Esophagus squamous epithelium (tissue), 4 donors: ENCODE measurements around the gene KRTAP21-1.

ENCODE experiments used
- POLR2A ChIP-seq, 4 donors: fragments of 450-650 bp; IDR thresholded peaks; one replicate each; pipeline ENCODE4 v1.6.1; 2017; ENCODE audit warnings: antibody characterized with exemption in 4 of 4, mild to moderate bottlenecking in 4 of 4, moderate library complexity in 3 of 4
- TF ChIP-seq, protein P1 (sequence below), 6 experiments: fragments of 450-650 bp in 4 of 6; fragments of 200-600 bp in 2 of 6; sonication (generic) in 2 of 6; IDR thresholded peaks; one replicate each; pipeline ENCODE4 v1.5.1; 2016 to 2019; ENCODE audit warnings: antibody characterized with exemption in 6 of 6, mild to moderate bottlenecking in 4 of 6, moderate library complexity in 4 of 6

DNA sequence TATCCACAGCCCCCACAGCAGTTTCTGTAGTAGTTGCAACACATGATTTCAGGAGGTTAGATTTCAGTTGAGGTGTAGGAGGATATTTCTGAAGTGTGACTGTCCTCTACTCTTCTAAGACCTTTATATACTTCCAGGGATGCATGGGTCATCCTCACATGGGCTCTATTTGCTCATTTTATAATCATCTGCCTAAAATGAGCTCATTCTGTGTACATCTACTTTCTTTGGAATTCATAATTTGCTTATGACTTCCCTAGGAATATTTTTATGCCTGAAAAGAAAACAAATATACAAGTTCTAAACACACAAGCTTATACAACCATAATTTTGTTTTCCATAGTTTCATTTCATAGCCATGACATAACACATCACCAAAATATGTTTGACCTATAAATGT is 8.1 kb downstream of the KRTAP21-1 start, which contains the start of gene KRTAP21-2:
- TF ChIP-seq, protein P1, sequence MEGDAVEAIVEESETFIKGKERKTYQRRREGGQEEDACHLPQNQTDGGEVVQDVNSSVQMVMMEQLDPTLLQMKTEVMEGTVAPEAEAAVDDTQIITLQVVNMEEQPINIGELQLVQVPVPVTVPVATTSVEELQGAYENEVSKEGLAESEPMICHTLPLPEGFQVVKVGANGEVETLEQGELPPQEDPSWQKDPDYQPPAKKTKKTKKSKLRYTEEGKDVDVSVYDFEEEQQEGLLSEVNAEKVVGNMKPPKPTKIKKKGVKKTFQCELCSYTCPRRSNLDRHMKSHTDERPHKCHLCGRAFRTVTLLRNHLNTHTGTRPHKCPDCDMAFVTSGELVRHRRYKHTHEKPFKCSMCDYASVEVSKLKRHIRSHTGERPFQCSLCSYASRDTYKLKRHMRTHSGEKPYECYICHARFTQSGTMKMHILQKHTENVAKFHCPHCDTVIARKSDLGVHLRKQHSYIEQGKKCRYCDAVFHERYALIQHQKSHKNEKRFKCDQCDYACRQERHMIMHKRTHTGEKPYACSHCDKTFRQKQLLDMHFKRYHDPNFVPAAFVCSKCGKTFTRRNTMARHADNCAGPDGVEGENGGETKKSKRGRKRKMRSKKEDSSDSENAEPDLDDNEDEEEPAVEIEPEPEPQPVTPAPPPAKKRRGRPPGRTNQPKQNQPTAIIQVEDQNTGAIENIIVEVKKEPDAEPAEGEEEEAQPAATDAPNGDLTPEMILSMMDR (IDR thresholded peaks at IDR 0.05), result no peak
- no peak for TF ChIP-seq POLR2A (IDR thresholded peaks at IDR 0.05)
